Upper lobe of left lung (tissue), 6 donors: Measurements from ENCODE around the gene AADAT. TPM values are rescaled to one million over a fixed set of nuclear protein-coding genes. Genes with fewer than 3 reads are reported as not detected.

Experiments used
- ATAC-seq, 2 donors: fragments of 200-7000 bp; cut with Tn5 transposase; one replicate each; pipeline ENCODE4 v1.9.1; 2022; ENCODE audit warnings: mild to moderate bottlenecking in 2 of 2, moderate library complexity in 2 of 2; ENCODE audit not compliant: low FRiP score in 2 of 2
- DNase-seq, 2 donors: peaks; one replicate each; pipeline ENCODE4 v3.0.0-alpha.2; 2019 to 2020
- H3K27ac ChIP-seq, 4 donors: fragments of 200-600 bp; sonication (generic); one replicate each; pipeline ENCODE4 v1.5.1; 2016 to 2019
- H3K27me3 ChIP-seq, 4 donors: fragments of 200-600 bp; sonication (generic); one replicate each; pipeline ENCODE4 v1.5.1; 2017 to 2019
- H3K36me3 ChIP-seq, 4 donors: fragments of 200-600 bp; sonication (generic); one replicate each; pipeline ENCODE4 v1.5.1; 2016 to 2019
- H3K4me1 ChIP-seq, 4 donors: fragments of 200-600 bp; sonication (generic); one replicate each; pipeline ENCODE4 v1.5.1; 2018 to 2019
- H3K4me3 ChIP-seq, 4 donors: fragments of 200-600 bp; sonication (generic); one replicate each; pipeline ENCODE4 v1.5.1; 2017 to 2019; ENCODE audit warnings: mild to moderate bottlenecking in 2 of 4, moderate library complexity in 1 of 4
- H3K9me3 ChIP-seq, 4 donors: fragments of 200-600 bp; sonication (generic); one replicate each; pipeline ENCODE4 v1.5.1; 2018 to 2019
- EP300 ChIP-seq, 4 donors: sonication (generic); formaldehyde crosslinking; IDR thresholded peaks; one replicate each; pipeline ENCODE4 v1.5.1; 2017; ENCODE audit warnings: antibody characterized with exemption in 4 of 4, control low read depth in 2 of 4
- POLR2A ChIP-seq, 4 donors: fragments of 450-650 bp; IDR thresholded peaks; one replicate each; pipeline ENCODE4 v1.5.1; 2016 to 2017; ENCODE audit warnings: antibody characterized with exemption in 4 of 4, mild to moderate bottlenecking in 2 of 4
- POLR2AphosphoS5 ChIP-seq, 2 donors: sonication (generic); formaldehyde crosslinking; IDR thresholded peaks; one replicate each; pipeline ENCODE4 v1.5.1; 2017; ENCODE audit warnings: antibody characterized with exemption in 2 of 2
- WGBS, 2 donors: methylation state at CpG; one replicate each; pipeline ENCODE4 v1.1.5; 2017 to 2018; 5-methylcytosine and 5-hydroxymethylcytosine counted together
- small RNA-seq, 4 donors: library from RNA; depleted of rRNA; stranded (forward); fragments of <200 nt; gene quantifications; one replicate each; pipeline ENCODE3, GENCODE V24; 2016
- total RNA-seq, 6 donors: library from RNA; depleted of rRNA in 4 of 6; stranded (reverse); fragments of >200 nt in 4 of 6; gene quantifications; one replicate each; pipeline versions ENCODE4 v1.1.0 to v1.2.1, GENCODE V29; 2016 to 2021
- TF ChIP-seq, protein P1 (sequence below), 6 experiments: fragments of 450-650 bp in 4 of 6; fragments of 200-600 bp in 2 of 6; sonication (generic) in 2 of 6; IDR thresholded peaks; one replicate each; pipeline ENCODE4 v1.5.1; 2016 to 2019; ENCODE audit warnings: antibody characterized with exemption in 6 of 6
- donor health status: DM: no; HTN: no; CAD: no; lungs with moderate emphysema.
- donor health status: DM: no; HTN: yes; CAD: no; lungs with severe emphysema.

The AADAT gene
- total RNA-seq, 6 donors from 2014 or later, result 4.8 to 16.8 (median 7.4) TPM

DNA sequence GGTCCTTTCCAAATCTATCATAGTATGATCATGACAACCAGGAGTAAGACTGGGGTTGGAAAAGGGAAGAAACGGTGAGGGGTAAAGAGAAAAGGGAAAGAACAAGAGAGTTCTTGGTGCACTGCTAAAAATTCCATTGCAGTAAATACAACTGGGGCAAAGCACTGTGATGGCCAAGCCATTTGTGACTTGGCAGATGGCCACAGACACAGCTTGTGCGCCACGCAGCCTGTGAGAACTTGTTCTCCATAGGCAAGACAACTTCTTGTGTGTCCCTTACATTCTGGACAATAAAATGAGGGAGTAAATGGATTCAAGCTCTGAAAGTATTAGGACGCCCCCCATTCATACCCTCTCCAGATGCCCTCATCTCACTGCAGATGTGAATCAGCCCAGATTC is 74.5 kb downstream of the AADAT start:
- no peaks in the 10 kb centered on the region for H3K36me3 ChIP-seq
- no peaks in the 10 kb centered on the region for H3K9me3 ChIP-seq
- no peak overlapping the region for H3K27ac ChIP-seq
- no peak for ATAC-seq
- WGBS, 2 donors, result 72 to 89% methylated on average over 4 of the region's 4 CpGs
- DNase-seq, result no peak
- H3K4me1 ChIP-seq, result peaks cover 0 to 7% (median 3%) of the 10 kb centered on the region in 4 donors
- TF ChIP-seq EP300 (IDR thresholded peaks at IDR 0.05) (no peak), POLR2A (IDR thresholded peaks at IDR 0.05) (no peak), POLR2AphosphoS5 (IDR thresholded peaks at IDR 0.05) (no peak)
- TF ChIP-seq, protein P1, sequence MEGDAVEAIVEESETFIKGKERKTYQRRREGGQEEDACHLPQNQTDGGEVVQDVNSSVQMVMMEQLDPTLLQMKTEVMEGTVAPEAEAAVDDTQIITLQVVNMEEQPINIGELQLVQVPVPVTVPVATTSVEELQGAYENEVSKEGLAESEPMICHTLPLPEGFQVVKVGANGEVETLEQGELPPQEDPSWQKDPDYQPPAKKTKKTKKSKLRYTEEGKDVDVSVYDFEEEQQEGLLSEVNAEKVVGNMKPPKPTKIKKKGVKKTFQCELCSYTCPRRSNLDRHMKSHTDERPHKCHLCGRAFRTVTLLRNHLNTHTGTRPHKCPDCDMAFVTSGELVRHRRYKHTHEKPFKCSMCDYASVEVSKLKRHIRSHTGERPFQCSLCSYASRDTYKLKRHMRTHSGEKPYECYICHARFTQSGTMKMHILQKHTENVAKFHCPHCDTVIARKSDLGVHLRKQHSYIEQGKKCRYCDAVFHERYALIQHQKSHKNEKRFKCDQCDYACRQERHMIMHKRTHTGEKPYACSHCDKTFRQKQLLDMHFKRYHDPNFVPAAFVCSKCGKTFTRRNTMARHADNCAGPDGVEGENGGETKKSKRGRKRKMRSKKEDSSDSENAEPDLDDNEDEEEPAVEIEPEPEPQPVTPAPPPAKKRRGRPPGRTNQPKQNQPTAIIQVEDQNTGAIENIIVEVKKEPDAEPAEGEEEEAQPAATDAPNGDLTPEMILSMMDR (IDR thresholded peaks at IDR 0.05), result no peak
- H3K27me3 ChIP-seq, result no peaks in the 10 kb centered on the region
- H3K4me3 ChIP-seq, result no peak overlapping the region

DNA sequence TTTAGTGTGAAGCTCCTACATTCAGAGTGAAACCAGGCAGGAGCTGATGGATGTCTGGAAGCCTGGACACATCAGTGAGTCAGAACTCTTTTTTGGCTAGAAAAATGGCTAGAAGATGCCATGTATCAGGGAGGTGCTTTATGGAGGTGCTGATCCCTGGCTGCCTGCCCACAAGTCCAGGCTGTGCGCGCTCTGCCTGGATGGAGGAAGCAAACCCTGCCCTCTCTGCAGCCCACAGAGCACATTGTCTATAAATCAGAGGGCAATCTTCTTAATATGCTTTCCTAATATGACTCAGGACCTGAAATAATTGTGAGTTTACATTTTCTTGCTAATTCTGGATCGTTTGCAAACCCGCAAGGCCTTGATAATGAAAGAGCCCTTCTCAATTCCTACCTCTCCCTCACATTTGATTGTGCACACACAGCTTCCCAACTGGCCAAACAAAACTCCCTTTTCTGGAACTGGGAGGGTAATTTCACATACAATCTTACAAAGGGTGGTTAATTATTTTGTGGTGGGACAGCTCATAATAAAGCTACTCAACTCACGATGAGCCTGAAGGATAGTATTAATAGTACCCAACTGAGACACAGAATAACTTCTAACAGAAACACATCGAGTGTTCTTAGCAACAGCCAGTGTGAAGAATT is 75.3 kb downstream of the AADAT start:
- 67 to 78% methylated on average over 6 of the region's 6 CpGs for WGBS, 2 donors
- Histone ChIP-seq H3K27me3 (no peaks in the 10 kb centered on the region), H3K4me3 (no peak overlapping the region), H3K36me3 (no peaks in the 10 kb centered on the region), H3K4me1 (peaks cover 0 to 7% (median 3%) of the 10 kb centered on the region in 4 donors), H3K27ac (no peak overlapping the region), H3K9me3 (no peaks in the 10 kb centered on the region)
- no peak for TF ChIP-seq POLR2AphosphoS5 (IDR thresholded peaks at IDR 0.05)
- TF ChIP-seq, protein P1 (IDR thresholded peaks at IDR 0.05), result no peak
- no peak for TF ChIP-seq EP300 (IDR thresholded peaks at IDR 0.05)
- no peak for TF ChIP-seq POLR2A (IDR thresholded peaks at IDR 0.05)
- DNase-seq, result no peak
- no peak for ATAC-seq

DNA sequence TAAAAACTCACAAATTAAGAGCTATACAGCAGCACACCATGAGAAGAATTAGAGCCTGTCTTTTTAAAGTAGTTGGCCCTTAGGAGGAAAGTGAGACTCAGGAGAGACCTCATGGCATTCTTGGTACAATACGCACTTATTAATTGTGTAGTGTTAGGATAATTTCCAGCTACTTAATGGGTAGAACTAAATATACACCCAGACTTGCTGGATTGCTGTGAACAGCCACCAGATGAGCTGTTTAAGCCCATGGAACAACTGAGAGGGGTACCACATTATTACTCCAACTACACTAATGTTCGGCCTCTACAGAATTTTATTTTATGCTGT is 77.2 kb downstream of the AADAT start:
- Histone ChIP-seq H3K9me3 (no peaks in the 10 kb centered on the region), H3K4me3 (no peak overlapping the region), H3K27ac (no peak overlapping the region), H3K27me3 (no peaks in the 10 kb centered on the region), H3K4me1 (peaks cover 0 to 16% (median 3%) of the 10 kb centered on the region in 4 donors), H3K36me3 (no peaks in the 10 kb centered on the region)
- TF ChIP-seq EP300 (IDR thresholded peaks at IDR 0.05) (no peak), POLR2A (IDR thresholded peaks at IDR 0.05) (no peak)
- no peak for DNase-seq
- WGBS, 2 donors, result 80 to 86% methylated on average over 2 of the region's 2 CpGs
- no peak for ATAC-seq

DNA sequence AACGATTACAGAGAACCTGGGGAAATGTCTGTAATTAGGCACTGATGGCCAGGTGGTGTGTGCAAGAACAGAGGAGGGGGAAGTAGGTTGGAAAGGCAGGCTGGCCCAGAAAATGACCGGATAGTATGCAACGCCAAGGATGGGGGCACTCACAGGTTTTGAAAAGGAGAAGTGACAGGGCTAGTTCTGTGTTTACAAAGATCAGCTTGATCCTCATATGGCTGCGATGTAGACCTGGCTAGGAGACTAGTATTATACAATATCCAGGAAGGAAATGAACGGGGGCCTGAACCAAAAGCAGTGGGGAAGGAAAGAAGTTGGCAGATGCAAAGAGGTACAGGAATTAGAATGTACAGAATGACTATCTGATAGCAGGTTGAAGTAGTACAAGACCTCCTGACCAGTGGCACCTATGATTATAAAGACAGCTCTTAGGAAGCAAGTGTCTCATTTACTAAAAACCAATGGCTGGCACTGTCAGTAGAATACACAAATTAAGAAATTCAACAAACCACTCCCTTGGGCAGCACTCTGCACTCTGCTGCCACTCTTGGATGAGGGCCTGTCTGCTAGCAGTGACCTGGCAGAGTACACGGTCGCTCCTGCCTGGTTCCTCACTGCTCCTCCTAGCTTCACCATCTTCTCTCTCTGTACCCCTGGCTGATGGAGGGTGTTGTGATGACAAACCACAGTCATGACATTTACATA is 77.7 kb downstream of the AADAT start:
- WGBS, 2 donors, result 33 to 38% methylated on average over 7 of the region's 7 CpGs
- Histone ChIP-seq H3K4me3 (no peak overlapping the region), H3K27ac (no peak overlapping the region), H3K27me3 (no peaks in the 10 kb centered on the region), H3K36me3 (no peaks in the 10 kb centered on the region), H3K4me1 (peaks cover 0 to 17% (median 3%) of the 10 kb centered on the region in 4 donors), H3K9me3 (no peaks in the 10 kb centered on the region)
- DNase-seq, result peak in 1 of 2 donors; percentile 49
- ATAC-seq, result peak in 1 of 2 donors; percentile 27
- no peak for TF ChIP-seq EP300 (IDR thresholded peaks at IDR 0.05)
- no peak for TF ChIP-seq POLR2AphosphoS5 (IDR thresholded peaks at IDR 0.05)
- TF ChIP-seq, protein P1 (IDR thresholded peaks at IDR 0.05), result no peak
- TF ChIP-seq POLR2A (IDR thresholded peaks at IDR 0.05), result no peak

Small RNAs within 50 kb of the gene (small RNA-seq; reads per million reads assigned to genes)
- gene APOBEC3AP1, result 0 reads per million in 4 donors

Other genes with a start within 250 kb of the AADAT start
- gene MFAP3L, start 63.6 kb downstream of the AADAT start, total RNA-seq, result 10 to 100 TPM in 2 of 6 donors, 1 to 10 TPM in 4; 2.1 to 11.7 (median 6.4) TPM